Adrenal gland (tissue), 12 donors: ENCODE results near the gene AGPS. TPM values are rescaled to one million over a fixed set of nuclear protein-coding genes. Genes with fewer than 3 reads are reported as not detected.

Source experiments
- DNase-seq, 7 donors: peaks; one replicate each; pipeline ENCODE4 v3.0.0-alpha.2; 2019 to 2020
- H3K27ac ChIP-seq, 5 donors: fragments of 200-600 bp; sonication (generic) in 4 of 5; 1 replicate in 3 of 5; 2 replicates in 2 of 5; pipeline versions ENCODE4 v1.5.1 to v1.8.0; 2016 to 2020; ENCODE audit warnings: mild to moderate bottlenecking in 1 of 5
- H3K27me3 ChIP-seq: fragments of 200-600 bp; 2 replicates; pipeline ENCODE4 v1.8.0; 2021
- H3K36me3 ChIP-seq, 2 donors: fragments of 200-600 bp; replicated peaks in 1 of 2; 1 replicate in 1 of 2; 2 replicates in 1 of 2; pipeline versions ENCODE4 v1.5.1 to v1.8.0; 2018 to 2022
- H3K4me1 ChIP-seq, 2 donors: fragments of 200-600 bp; replicated peaks in 1 of 2; 1 replicate in 1 of 2; 2 replicates in 1 of 2; pipeline versions ENCODE4 v1.5.1 to v1.8.0; 2018 to 2021
- H3K4me3 ChIP-seq, 4 donors: fragments of 200-600 bp; sonication (generic) in 3 of 4; one replicate each; pipeline ENCODE4 v1.5.1; 2016 to 2018
- H3K9me3 ChIP-seq, 3 donors: fragments of 200-600 bp; sonication (generic) in 1 of 3; replicated peaks in 1 of 3; 1 replicate in 2 of 3; 2 replicates in 1 of 3; pipeline versions ENCODE4 v1.5.1 to v1.8.0; 2016 to 2021
- POLR2A ChIP-seq, 2 donors: fragments of 450-650 bp; IDR thresholded peaks; one replicate each; pipeline ENCODE4 v1.6.1; 2017; ENCODE audit warnings: antibody characterized with exemption in 2 of 2, mild to moderate bottlenecking in 2 of 2, moderate library complexity in 1 of 2
- WGBS, 4 donors: extraction: QIAGEN DNeasy Blood & Tissue Kit in 2 of 4; methylation state at CpG; one replicate each; pipeline versions ENCODE4 v1.1.5 to v1.1.7; 2013 to 2017; 5-methylcytosine and 5-hydroxymethylcytosine counted together
- intact Hi-C, 2 donors: fragments of 100-400 bp; cut with DNase I; formaldehyde crosslinking; loops; one replicate each; pipeline versions ENCODE4 v1.14.1 to v1.15.0; 2022 to 2023
- polyA plus RNA-seq, 3 donors: library from polyadenylated mRNA; stranded (reverse); fragments of 200-250 nt in 2 of 3; fragments of 350-450 nt in 1 of 3; fragmentation: Illumina TruSeq in 1 of 3; extraction: RNeasy Lipid Tissue Mini Kit (QIAGEN cat#74804) in 1 of 3; gene quantifications; one replicate each; pipeline ENCODE4 v1.2.3, GENCODE V29; 2013 to 2014
- total RNA-seq, 9 donors: library from RNA; depleted of rRNA in 4 of 9; stranded (reverse); fragments of >200 nt in 4 of 9; fragments of 120-200 nt in 1 of 9; fragmentation: NEBNext Ultra II Directional in 1 of 9; extraction: Animal tissue kit (Norgen Biotek cat#: 25700) in 1 of 9; gene quantifications; one replicate each; pipeline versions ENCODE4 v1.1.0 to v1.2.4, GENCODE V29; 2013 to 2023
- TF ChIP-seq, protein P1 (sequence below), 6 experiments: fragments of 450-650 bp in 4 of 6; fragments of 200-600 bp in 2 of 6; sonication (generic) in 1 of 6; IDR thresholded peaks; 1 replicate in 5 of 6; 2 replicates in 1 of 6; pipeline versions ENCODE4 v1.5.1 to v1.8.0; 2016 to 2021; ENCODE audit warnings: antibody characterized with exemption in 6 of 6, mild to moderate bottlenecking in 2 of 6, moderate library complexity in 1 of 6
- donor health status: healthy with polysubstance abuse.
- donor health status: Bipolar disorder and iron deficiency.
- donor health status: DM: yes; HTN: yes; CAD: no.
- donor health status: DM: no; HTN: no; CAD: no.
- donor health status: DM: no; HTN: no; CAD: no.
- donor health status: DM: yes; HTN: yes; CAD: no.

AGPS gene
- total and polyA plus RNA-seq, 12 donors = 3.8 to 43.1 (median 32.8) TPM

- no peaks in the 10 kb centered on the region for H3K9me3 ChIP-seq
- no peak for DNase-seq
- H3K27ac ChIP-seq = no peak overlapping the region
- no peak overlapping the region for H3K4me3 ChIP-seq
- 96 to 100% (median 97%) methylated on average over 12 to 14 of the region's 14 CpGs for WGBS, 4 donors
- no peaks in the 10 kb centered on the region for H3K27me3 ChIP-seq
- H3K36me3 ChIP-seq = peaks cover 0 to 3% of the 10 kb centered on the region in 2 donors
- TF ChIP-seq, protein P1, sequence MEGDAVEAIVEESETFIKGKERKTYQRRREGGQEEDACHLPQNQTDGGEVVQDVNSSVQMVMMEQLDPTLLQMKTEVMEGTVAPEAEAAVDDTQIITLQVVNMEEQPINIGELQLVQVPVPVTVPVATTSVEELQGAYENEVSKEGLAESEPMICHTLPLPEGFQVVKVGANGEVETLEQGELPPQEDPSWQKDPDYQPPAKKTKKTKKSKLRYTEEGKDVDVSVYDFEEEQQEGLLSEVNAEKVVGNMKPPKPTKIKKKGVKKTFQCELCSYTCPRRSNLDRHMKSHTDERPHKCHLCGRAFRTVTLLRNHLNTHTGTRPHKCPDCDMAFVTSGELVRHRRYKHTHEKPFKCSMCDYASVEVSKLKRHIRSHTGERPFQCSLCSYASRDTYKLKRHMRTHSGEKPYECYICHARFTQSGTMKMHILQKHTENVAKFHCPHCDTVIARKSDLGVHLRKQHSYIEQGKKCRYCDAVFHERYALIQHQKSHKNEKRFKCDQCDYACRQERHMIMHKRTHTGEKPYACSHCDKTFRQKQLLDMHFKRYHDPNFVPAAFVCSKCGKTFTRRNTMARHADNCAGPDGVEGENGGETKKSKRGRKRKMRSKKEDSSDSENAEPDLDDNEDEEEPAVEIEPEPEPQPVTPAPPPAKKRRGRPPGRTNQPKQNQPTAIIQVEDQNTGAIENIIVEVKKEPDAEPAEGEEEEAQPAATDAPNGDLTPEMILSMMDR (IDR thresholded peaks at IDR 0.05) = no peak
- TF ChIP-seq POLR2A (IDR thresholded peaks at IDR 0.05) = no peak
- intact Hi-C loops = no loop called here
- no peaks in the 10 kb centered on the region for H3K4me1 ChIP-seq
Observed at GRCh38 chr2:177465400-177466138, 73.0 kb downstream of the AGPS start.

DNA sequence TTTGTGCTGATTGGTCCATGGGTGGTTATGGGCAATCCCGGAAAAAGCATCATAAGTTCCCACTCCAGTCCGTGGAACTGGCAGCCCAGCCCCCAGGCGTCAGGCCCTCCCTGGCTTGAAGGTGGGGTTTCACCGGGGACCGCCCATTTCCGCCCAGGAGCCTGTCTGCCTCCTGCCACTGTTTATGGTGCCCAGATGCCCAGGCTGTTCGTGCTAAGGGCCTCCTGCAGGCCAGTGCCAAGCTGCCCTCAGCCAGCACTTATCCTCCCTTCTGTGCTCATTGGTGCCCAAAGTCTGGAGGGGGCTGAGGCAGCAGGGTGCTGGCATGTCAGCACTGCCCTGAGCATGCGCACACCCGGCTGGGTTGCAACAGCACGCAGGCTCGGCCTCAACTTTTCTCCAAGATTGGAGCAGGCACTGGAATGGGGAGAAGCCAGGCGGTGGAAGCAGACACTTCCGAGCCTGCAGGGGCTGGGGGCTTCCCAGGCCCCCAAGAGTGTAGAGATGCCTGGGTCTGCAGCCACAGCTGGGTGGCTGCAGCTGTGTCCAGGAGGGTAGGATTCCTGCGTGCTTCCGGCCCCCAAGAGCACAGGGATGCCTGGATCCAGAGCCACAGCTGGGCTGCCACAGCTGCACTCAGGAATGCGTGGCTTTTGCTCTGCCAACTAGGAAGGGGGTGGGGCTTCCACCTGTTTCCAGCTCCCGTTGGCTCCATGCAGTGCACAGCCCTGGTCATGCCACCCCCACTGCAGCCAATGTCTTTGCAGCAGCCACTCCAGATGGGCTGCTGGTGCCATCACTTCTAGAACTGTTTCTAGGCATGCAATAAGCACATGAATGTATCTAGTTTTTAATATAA, 74.0 kb downstream of the AGPS start:
- H3K4me1 ChIP-seq = no peaks in the 10 kb centered on the region
- no peaks in the 10 kb centered on the region for H3K27me3 ChIP-seq
- WGBS, 4 donors = 91 to 93% (median 92%) methylated on average over 12 to 17 of the region's 17 CpGs; no CpG with 5 or more reads in 1 of the 4 donors
- intact Hi-C loops = no loop called here
- DNase-seq = no peak
- no peak overlapping the region for H3K27ac ChIP-seq
- no peak overlapping the region for H3K4me3 ChIP-seq
- H3K9me3 ChIP-seq = peaks cover 0 to 4% (median 0%) of the 10 kb centered on the region in 3 donors
- H3K36me3 ChIP-seq = peaks cover 0 to 3% of the 10 kb centered on the region in 2 donors
- TF ChIP-seq POLR2A (IDR thresholded peaks at IDR 0.05) = no peak
- TF ChIP-seq, protein P1 (IDR thresholded peaks at IDR 0.05) = no peak

GRCh38 chr2:177467646-177468045, 75.1 kb downstream of the AGPS start:
- intact Hi-C loops = no loop called here
- Histone ChIP-seq H3K4me3 (no peak overlapping the region), H3K27ac (no peak overlapping the region), H3K9me3 (peaks cover 0 to 13% (median 0%) of the 10 kb centered on the region in 3 donors), H3K27me3 (no peaks in the 10 kb centered on the region), H3K36me3 (peaks cover 0 to under 1% of the 10 kb centered on the region in 2 donors), H3K4me1 (no peaks in the 10 kb centered on the region)
- no peak for DNase-seq
- TF ChIP-seq POLR2A (IDR thresholded peaks at IDR 0.05) = no peak
- TF ChIP-seq, protein P1 (IDR thresholded peaks at IDR 0.05) = no peak
- WGBS, 4 donors = 43 to 70% (median 58%) methylated on average over 1 of the region's 1 CpG

DNA sequence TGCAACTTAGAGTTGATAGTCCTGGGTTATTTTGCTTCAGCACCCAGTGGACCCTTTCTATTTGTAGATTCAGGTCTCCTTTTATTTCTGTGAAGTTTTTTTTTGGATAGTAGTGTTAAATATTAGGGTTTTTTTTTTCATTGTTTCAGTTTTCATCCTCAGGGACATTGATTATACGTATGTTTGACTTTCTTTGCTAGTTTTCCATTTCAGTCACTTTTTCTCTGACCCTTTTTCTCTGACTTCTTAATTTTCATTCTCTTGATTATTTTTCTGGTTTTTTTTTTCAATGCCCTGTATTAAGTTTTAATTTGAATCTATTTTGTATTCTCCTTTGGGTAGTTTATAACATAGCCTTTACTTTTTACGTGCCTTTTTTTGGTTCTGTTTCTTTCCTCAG, 79.4 kb downstream of the AGPS start:
- Histone ChIP-seq H3K27ac (no peak overlapping the region), H3K4me3 (no peak overlapping the region), H3K4me1 (peaks cover 8 to 14% of the 10 kb centered on the region in 2 donors), H3K27me3 (no peaks in the 10 kb centered on the region), H3K9me3 (peaks cover 0 to 13% (median 0%) of the 10 kb centered on the region in 3 donors), H3K36me3 (no peaks in the 10 kb centered on the region)
- no peak for DNase-seq
- intact Hi-C loops = no loop called here
- WGBS, 4 donors = 99 to 100% (median 99%) methylated on average over 2 of the region's 2 CpGs
- TF ChIP-seq, protein P1 (IDR thresholded peaks at IDR 0.05) = no peak
- no peak for TF ChIP-seq POLR2A (IDR thresholded peaks at IDR 0.05)
